HCT116 (cell line): Measurements from ENCODE around the gene NFATC2IP.

Experiments used
- CTCF ChIP-seq, 3 experiments: fragments of 200-600 bp in 1 of 3; sonication (generic) in 1 of 3; IDR thresholded peaks in 2 of 3; conservative IDR thresholded peaks in 1 of 3; 2 replicates each; pipeline ENCODE4 v1.5.1; 2012 to 2017; ENCODE audit warnings: low read depth in 2 of 3, low read length in 2 of 3, antibody characterized with exemption in 1 of 3, borderline replicate concordance in 1 of 3, control low read depth in 1 of 3, mild to moderate bottlenecking in 1 of 3, mixed read lengths in 1 of 3, mixed run types in 1 of 3, moderate library complexity in 1 of 3; ENCODE audit not compliant: insufficient read depth in 1 of 3
- EZH2 ChIP-seq: fragments of 200-600 bp; sonication (generic); IDR thresholded peaks from 2 replicates; pipeline ENCODE4 v1.6.1; 2017; ENCODE audit warnings: antibody characterized with exemption, mixed run types
- JUND ChIP-seq: IDR thresholded peaks from 2 replicates; pipeline ENCODE4 v1.6.1; 2012
- POLR2A ChIP-seq: IDR thresholded peaks from 2 replicates; pipeline ENCODE4 v1.7.0; 2011; ENCODE audit warnings: borderline replicate concordance; ENCODE audit not compliant: insufficient read depth, insufficient read length; ENCODE audit errors: extremely low read depth
- POLR2AphosphoS5 ChIP-seq: IDR thresholded peaks from 2 replicates; pipeline ENCODE4 v1.6.1; 2011; ENCODE audit warnings: mild to moderate bottlenecking, low read depth, low read length, moderate library complexity
- SIN3A ChIP-seq: IDR thresholded peaks from 2 replicates; pipeline ENCODE4 v1.6.1; 2012; ENCODE audit warnings: low read depth
- SP1 ChIP-seq: IDR thresholded peaks from 2 replicates; pipeline ENCODE4 v1.6.1; 2012; ENCODE audit warnings: low read depth
- SRF ChIP-seq: IDR thresholded peaks from 2 replicates; pipeline ENCODE4 v1.6.1; 2012; ENCODE audit warnings: low read depth
- TCF7L2 ChIP-seq: IDR thresholded peaks from 2 replicates; pipeline ENCODE4 v1.7.0; 2011; ENCODE audit warnings: borderline replicate concordance, inconsistent platforms; ENCODE audit not compliant: insufficient read depth, insufficient read length; ENCODE audit errors: extremely low read depth
- ZNF274 ChIP-seq: fragments of 200-500 bp; sonication (Bioruptor generic); IDR thresholded peaks from 2 replicates; pipeline ENCODE4 v1.6.1; 2014; ENCODE audit warnings: mild to moderate bottlenecking, low read depth, low read length, inconsistent platforms
- TF ChIP-seq, protein P1 (sequence below): IDR thresholded peaks from 2 replicates; pipeline ENCODE4 v1.6.1; 2012
- TF ChIP-seq, protein P2 (sequence below): IDR thresholded peaks from 2 replicates; pipeline ENCODE4 v1.6.1; 2012
- TF ChIP-seq, protein P3 (sequence below): IDR thresholded peaks from 2 replicates; pipeline ENCODE4 v1.6.1; 2012; ENCODE audit warnings: low read depth

GRCh38 chr16:29009838-29010166 is 59.1 kb downstream of the NFATC2IP start:
- TF ChIP-seq CTCF (IDR thresholded peaks at IDR 0.05 in 2 of 3, conservative IDR thresholded peaks at IDR 0.05 in 1 of 3; ENCODE audit: borderline replicate concordance in 1 of 3, insufficient read depth in 1 of 3, low read depth in 2 of 3, low read length in 2 of 3) (no peak), ZNF274 (no peak), JUND (no peak), TCF7L2 (no peak), SRF (no peak), SIN3A (no peak), POLR2A (no peak), POLR2AphosphoS5 (no peak), SP1 (no peak), EZH2 (no peak)
- TF ChIP-seq, protein P1, sequence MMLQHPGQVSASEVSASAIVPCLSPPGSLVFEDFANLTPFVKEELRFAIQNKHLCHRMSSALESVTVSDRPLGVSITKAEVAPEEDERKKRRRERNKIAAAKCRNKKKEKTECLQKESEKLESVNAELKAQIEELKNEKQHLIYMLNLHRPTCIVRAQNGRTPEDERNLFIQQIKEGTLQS, result no peak
- TF ChIP-seq, protein P2, sequence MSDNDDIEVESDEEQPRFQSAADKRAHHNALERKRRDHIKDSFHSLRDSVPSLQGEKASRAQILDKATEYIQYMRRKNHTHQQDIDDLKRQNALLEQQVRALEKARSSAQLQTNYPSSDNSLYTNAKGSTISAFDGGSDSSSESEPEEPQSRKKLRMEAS, result no peak
- TF ChIP-seq, protein P3, sequence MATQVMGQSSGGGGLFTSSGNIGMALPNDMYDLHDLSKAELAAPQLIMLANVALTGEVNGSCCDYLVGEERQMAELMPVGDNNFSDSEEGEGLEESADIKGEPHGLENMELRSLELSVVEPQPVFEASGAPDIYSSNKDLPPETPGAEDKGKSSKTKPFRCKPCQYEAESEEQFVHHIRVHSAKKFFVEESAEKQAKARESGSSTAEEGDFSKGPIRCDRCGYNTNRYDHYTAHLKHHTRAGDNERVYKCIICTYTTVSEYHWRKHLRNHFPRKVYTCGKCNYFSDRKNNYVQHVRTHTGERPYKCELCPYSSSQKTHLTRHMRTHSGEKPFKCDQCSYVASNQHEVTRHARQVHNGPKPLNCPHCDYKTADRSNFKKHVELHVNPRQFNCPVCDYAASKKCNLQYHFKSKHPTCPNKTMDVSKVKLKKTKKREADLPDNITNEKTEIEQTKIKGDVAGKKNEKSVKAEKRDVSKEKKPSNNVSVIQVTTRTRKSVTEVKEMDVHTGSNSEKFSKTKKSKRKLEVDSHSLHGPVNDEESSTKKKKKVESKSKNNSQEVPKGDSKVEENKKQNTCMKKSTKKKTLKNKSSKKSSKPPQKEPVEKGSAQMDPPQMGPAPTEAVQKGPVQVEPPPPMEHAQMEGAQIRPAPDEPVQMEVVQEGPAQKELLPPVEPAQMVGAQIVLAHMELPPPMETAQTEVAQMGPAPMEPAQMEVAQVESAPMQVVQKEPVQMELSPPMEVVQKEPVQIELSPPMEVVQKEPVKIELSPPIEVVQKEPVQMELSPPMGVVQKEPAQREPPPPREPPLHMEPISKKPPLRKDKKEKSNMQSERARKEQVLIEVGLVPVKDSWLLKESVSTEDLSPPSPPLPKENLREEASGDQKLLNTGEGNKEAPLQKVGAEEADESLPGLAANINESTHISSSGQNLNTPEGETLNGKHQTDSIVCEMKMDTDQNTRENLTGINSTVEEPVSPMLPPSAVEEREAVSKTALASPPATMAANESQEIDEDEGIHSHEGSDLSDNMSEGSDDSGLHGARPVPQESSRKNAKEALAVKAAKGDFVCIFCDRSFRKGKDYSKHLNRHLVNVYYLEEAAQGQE, result no peak
